ENCODE results near the gene CEP120.

DNA sequence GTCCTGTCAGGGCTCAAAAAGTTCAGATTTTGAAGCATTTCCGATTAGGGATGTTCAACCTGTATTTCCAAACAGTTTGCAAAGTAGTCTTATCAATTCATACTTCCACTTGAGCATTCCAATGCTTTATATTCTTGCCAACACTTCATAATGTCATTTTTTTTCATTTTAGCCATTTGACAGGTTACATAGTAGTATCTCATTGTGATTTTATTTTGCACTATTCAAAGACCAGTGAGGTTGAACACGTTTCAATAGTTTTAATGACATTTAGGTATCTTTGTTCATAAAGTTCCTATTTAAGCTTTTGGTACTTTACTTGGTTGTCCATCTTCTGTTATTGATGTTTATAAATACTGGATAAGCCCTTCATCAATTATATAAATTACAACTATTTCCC is 71.4 kb downstream of the CEP120 start:
- TF ChIP-seq, protein P1, sequence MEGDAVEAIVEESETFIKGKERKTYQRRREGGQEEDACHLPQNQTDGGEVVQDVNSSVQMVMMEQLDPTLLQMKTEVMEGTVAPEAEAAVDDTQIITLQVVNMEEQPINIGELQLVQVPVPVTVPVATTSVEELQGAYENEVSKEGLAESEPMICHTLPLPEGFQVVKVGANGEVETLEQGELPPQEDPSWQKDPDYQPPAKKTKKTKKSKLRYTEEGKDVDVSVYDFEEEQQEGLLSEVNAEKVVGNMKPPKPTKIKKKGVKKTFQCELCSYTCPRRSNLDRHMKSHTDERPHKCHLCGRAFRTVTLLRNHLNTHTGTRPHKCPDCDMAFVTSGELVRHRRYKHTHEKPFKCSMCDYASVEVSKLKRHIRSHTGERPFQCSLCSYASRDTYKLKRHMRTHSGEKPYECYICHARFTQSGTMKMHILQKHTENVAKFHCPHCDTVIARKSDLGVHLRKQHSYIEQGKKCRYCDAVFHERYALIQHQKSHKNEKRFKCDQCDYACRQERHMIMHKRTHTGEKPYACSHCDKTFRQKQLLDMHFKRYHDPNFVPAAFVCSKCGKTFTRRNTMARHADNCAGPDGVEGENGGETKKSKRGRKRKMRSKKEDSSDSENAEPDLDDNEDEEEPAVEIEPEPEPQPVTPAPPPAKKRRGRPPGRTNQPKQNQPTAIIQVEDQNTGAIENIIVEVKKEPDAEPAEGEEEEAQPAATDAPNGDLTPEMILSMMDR (IDR thresholded peaks at IDR 0.05 in 8 of 11, conservative IDR thresholded peaks at IDR 0.05 in 3 of 11), result no peak
- no peak for TF ChIP-seq POLR2AphosphoS5 (IDR thresholded peaks at IDR 0.05)
- TF ChIP-seq POLR2A (IDR thresholded peaks at IDR 0.05), result no peak
